NCI-H1092 (cell line): ENCODE data around the gene MMRN1.

ENCODE experiments used
- DNase-seq: peaks from one replicate; lab custom pipeline; 2025; lab: John Stamatoyannopoulos, UW

The MMRN1 gene, protein sequence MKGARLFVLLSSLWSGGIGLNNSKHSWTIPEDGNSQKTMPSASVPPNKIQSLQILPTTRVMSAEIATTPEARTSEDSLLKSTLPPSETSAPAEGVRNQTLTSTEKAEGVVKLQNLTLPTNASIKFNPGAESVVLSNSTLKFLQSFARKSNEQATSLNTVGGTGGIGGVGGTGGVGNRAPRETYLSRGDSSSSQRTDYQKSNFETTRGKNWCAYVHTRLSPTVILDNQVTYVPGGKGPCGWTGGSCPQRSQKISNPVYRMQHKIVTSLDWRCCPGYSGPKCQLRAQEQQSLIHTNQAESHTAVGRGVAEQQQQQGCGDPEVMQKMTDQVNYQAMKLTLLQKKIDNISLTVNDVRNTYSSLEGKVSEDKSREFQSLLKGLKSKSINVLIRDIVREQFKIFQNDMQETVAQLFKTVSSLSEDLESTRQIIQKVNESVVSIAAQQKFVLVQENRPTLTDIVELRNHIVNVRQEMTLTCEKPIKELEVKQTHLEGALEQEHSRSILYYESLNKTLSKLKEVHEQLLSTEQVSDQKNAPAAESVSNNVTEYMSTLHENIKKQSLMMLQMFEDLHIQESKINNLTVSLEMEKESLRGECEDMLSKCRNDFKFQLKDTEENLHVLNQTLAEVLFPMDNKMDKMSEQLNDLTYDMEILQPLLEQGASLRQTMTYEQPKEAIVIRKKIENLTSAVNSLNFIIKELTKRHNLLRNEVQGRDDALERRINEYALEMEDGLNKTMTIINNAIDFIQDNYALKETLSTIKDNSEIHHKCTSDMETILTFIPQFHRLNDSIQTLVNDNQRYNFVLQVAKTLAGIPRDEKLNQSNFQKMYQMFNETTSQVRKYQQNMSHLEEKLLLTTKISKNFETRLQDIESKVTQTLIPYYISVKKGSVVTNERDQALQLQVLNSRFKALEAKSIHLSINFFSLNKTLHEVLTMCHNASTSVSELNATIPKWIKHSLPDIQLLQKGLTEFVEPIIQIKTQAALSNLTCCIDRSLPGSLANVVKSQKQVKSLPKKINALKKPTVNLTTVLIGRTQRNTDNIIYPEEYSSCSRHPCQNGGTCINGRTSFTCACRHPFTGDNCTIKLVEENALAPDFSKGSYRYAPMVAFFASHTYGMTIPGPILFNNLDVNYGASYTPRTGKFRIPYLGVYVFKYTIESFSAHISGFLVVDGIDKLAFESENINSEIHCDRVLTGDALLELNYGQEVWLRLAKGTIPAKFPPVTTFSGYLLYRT

GRCh38 chr4:89894649-89895550, at the start of gene MMRN1:
Gene MMRN1 (plus strand): TSS chr4:89894854. CDS start chr4:89894972, 118 bp downstream.
- no peak for DNase-seq

DNA sequence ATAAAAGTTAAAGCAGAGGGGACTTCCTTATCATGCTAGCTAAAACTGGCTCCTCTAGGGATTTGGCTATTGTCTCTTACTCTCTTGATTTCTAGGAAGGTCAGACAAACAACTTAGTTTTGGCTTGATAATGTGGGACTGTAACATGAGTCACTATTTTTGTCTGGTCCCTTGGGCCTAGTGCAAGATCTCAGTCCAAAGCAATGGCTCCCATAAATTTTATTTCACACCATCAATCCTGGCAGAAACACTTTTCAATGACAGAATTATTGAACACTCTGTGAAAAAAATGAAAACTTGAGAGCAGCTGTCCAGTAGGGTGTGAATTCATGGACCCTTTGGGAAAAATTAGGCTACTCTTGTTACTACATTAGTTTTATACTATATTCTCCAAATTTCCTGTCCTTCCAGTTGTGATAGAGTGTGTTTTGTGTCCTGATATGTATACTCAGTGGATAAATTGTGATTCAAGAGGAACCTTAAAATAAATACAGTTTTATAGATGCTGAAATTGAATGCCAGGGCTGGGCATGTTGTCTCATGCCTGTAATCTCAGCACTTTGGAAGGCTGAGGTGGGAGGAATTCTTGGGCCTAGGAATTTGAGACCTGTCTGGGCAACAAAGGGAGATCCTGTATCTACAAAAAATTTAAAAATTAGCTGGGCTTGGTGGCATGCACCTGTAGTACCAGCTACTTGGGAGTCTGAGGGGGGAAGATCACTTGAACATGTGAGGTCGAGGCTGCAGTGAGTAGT, 46.9 kb upstream of the MMRN1 start:
- no peak for DNase-seq

- no peak for DNase-seq
These were observed 39.4 kb upstream of the MMRN1 start for GRCh38 chr4:89855236-89855635.

DNA sequence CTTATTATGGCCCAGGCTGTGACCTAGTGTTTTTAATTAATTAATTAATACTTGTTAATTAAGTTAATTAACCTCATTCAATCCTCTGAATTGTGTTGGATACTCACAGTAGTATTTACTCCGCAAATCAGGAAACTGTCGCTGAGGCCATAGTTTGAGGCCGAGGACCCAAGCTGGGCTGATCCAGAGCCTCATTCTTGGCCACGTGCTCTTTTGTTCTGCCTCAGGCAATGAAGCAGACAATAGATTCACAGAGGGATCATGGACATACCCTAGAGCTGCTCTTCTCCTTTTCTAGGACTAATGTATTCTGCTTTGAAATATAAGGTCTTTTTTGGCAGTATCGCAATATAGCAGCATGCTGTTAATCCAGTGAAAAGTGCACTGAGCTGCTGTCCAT, 33.7 kb upstream of the MMRN1 start:
- DNase-seq, result no peak

DNA sequence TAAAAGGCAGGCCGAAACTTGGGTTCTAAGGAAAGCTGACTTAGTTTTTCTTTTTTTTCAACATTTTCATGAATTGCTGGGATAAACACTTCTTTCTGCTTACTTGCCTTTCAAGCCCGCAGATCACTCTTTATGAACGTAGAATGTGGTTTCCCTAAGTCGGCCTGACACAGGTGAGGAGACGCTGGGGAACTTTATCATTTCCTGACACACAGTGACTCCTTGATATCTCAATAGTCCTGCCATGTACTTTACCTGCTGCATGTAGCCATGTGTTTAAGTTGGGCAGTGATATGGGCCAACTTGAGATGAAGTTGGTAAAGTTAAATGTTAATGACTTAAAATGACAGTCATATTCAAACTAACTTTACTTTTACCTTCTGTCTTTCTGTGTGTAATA, 31.1 kb upstream of the MMRN1 start:
- DNase-seq, result no peak

DNA sequence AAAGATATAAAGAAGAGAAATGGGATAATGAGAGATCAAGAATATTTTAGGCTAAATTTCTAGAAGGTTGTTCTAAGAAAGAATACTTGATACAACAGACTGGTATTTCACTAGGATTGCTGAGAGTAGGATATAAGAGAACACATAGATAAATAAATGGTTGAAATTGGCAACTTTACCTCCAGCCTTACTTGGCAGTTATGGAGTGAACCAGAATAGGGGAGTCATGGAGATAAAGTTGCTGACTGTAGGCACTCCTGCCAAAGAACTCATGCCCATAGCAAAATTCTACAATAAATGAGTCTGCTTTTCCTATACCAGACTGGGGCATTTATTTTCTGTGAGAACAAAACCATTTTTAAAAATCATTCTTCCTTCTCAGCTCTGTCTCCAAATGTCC, 26.4 kb upstream of the MMRN1 start:
- no peak for DNase-seq

DNA sequence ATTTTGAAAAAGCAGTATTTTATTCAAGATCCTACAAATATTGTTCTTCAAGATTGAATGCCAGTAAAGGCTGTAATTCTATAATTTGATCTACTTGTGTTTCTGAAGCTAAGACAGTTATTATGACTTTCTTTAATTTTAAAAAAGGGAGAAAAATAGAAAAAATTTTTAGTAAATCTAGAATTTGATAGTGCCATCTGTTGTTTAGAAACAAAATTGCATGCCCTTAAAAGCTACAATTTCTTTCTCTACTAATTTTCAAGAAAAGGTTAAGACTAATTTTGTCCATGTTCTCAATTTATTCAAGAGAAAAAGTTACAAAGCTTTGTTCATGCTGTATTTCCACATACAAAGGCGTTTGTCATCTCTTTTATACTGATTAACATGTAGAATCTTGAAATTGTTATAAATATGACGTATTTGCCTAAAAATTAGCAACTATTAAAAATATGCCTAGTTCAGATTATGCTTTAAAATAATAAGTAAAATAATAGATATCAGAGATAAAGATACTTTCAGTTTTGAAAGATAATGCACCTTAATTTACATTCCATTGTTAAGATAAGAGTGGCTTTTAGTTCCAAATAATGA, 25.6 kb upstream of the MMRN1 start:
- DNase-seq, result no peak

DNA sequence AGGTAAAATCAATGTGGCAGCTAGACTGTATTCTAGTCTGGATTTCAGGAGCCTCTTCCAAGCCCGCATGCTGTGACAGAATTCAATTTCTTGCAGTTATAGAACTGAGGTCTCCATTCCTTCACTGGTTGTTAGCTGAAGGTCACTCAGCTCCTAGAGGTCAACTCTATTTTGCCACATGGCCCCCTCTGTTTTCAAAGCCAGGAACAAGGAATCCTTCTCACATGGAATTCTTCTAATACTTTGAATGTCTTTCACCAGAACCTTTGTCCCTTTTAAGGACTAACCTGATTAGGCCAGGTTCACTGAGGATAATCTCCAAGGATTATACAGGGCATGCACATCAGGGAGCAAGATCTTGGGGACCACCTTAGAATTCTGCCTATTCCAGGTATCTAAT, 23.4 kb upstream of the MMRN1 start:
- no peak for DNase-seq

DNA sequence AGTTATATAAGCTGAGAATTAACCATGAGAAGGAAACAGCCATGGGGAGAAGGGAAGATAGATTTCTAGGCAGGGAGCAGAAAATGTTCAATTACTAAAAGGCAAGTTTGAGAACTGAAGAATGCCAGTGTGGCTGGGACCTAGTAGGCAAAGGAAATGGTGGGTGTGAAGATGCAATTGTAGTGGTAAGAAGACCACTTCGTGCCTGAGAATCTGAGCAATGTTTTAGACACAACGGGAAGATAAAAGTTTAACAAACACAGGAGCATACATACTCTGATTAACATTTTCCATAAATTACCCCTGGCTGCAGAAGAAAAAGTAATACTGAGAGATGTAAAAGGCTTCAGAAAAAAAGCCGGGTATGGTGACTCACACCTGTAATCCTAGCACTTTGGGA, 18.1 kb upstream of the MMRN1 start:
- DNase-seq, result no peak

- no peak for DNase-seq
These were observed 16.0 kb upstream of the MMRN1 start for GRCh38 chr4:89878611-89879010.

- DNase-seq, result no peak
These were observed 15.4 kb upstream of the MMRN1 start for GRCh38 chr4:89879215-89879614.

- DNase-seq, result no peak
These were observed 5.4 kb upstream of the MMRN1 start for GRCh38 chr4:89889289-89889688.

DNA sequence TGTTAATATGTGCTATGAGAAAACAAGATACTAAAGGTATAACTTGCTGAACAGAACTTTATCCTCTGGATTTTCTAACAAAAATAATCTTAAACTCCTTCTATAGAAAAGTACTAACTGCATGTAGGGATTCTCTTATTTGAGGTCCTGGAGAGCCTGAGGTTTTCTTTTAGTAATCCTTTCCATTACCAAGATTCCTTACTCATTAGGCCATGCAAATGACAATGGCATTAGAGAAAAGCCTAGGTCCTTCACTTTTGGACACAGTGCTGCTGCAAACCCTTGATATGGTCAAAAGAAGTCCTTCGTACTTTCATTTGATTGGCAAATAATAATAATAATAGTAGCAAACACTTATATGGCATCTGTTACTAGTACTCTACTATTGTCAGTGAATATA, 3.2 kb downstream of the MMRN1 start:
- DNase-seq, result no peak

DNA sequence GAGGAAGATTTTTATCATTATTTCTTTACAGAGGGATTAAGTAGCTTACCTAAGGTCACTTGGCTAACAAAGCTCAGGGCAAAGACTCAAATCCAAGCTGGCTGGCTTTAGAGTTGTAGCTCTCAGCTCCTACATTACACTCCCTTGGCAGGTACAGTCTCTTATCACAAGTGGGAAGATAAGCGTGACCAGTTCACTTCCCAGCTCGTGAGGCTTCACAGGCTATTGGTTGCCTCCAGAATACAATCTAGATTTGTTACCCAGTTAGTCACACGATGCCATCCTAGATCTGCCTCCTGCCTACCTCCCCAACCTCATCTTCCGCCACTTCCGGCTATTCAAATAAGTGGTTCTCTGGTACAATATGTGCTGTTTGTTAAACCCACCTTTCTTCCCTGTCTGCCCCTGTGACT, 3.7 kb downstream of the MMRN1 start:
- no peak for DNase-seq

DNA sequence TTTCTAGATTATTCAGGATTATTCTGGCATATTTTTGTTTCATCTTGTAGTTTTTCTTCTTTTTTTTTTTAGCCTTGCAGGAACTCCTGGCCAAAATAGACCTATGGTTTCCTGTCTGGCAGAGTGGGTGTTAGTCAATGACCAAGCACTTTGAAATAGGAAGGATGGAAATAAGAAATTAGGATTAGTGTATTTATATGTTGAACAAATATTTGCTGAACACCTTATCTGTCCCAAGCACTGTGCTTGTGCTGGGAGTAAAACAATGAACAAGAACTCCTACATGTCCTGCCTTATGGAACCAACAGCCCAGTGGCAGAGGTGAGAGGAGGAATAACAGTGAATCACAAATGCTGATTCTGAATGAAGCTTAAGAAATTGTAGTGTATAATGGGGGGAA, 4.5 kb downstream of the MMRN1 start:
- no peak for DNase-seq

GRCh38 chr4:89899854-89900253, 5.2 kb downstream of the MMRN1 start:
- no peak for DNase-seq

DNA sequence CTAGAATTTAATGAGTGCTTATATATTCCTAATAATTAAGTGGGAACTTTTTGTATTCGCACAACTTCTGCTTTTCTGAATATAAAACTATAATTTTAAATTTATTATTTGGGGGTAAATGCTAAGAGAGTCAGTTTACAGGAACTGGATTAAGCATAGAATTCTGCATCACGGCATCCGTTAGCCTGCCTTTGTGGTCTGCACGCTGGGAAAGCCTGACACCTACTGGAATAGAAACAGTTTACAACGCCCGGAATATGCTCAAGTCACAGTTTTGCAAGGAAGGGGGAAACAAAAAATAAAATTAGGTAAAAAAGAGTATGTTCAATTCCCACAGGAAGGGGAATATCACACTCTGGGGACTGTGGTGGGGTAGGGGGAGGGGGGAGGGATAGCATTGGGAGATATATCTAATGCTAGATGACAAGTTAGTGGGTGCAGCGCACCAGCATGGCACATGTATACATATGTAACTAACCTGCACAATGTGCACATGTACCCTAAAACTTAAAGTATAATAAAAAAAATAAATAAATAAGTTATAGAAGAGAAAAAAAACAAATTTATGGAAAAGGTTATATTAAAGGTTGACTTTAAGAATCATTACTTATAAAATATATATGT, 7.3 kb downstream of the MMRN1 start:
- DNase-seq, result peak; percentile 13

DNA sequence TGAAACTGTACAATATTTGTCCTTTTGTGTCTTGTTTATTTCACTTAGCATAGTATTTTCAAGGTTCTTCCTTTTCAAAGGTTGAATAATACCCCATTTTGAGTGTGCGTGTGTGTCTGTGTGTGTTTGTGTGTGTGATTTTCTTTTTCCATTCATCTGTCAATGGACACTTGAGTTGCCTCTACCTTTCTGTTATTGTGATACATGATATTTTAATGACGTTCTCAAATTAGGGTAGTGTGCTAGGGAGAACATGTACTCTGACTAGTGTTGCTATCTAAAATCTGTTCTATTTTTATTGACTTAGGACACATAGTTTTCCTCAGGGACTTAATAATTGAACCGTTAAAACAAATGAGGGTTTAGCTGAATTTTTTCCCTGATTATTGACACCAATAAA, 9.9 kb downstream of the MMRN1 start:
- peak; percentile 33 for DNase-seq

GRCh38 chr4:89906316-89906715, 11.7 kb downstream of the MMRN1 start:
- no peak for DNase-seq
